ENCODE results near the gene MBNL1.

DNA sequence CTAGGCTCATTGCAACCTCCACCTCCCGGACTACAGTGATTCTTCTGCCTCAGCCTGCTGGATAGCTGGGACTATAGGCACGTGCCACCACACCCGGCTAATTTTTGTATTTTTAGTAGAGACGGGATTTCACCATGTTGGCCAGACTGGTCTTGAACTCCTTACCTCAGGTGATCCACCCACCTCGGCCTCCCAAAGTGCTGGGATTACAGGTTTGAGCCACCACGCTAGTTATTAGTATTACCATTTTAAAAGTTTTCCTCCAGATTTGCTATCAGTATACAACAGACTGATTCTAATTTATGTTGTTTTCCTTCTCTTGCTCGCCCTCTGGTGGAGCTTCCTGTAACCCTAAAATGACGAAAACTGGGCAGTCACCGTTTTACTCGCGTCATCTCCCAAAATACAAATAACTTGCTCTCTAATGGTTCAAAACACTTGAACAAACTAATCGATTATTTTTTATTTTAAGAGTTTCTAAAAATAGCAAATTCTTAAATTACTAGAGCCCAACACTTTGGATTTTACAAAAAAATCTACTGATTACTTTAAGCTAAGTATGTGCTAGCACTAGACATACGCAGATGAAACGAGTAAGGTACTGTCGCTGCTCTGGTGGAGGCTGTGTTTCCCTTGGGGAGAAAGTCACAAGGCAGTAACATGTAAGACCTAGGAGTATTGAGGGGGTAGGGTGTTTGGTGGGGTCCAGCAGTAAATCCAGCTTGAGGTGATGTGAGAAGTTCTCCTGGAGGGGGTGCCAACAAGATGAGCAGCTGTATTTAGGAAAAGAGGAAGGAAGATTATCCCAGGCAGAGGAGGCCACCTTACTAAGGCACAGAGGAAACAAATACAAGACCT, 203.3 kb downstream of the MBNL1 start:
- TF ChIP-seq, protein P1, sequence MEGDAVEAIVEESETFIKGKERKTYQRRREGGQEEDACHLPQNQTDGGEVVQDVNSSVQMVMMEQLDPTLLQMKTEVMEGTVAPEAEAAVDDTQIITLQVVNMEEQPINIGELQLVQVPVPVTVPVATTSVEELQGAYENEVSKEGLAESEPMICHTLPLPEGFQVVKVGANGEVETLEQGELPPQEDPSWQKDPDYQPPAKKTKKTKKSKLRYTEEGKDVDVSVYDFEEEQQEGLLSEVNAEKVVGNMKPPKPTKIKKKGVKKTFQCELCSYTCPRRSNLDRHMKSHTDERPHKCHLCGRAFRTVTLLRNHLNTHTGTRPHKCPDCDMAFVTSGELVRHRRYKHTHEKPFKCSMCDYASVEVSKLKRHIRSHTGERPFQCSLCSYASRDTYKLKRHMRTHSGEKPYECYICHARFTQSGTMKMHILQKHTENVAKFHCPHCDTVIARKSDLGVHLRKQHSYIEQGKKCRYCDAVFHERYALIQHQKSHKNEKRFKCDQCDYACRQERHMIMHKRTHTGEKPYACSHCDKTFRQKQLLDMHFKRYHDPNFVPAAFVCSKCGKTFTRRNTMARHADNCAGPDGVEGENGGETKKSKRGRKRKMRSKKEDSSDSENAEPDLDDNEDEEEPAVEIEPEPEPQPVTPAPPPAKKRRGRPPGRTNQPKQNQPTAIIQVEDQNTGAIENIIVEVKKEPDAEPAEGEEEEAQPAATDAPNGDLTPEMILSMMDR (IDR thresholded peaks at IDR 0.05): peak in 1 of 3 donors; percentile 49
- TF ChIP-seq POLR2A (IDR thresholded peaks at IDR 0.05): no peak
